Measurements from ENCODE around the gene IMPG1. TPM values are rescaled to one million over a fixed set of nuclear protein-coding genes. Genes with fewer than 3 reads are reported as not detected.

The IMPG1 gene
- total RNA-seq, 1 experiment from 2014 or later = not detected

DNA sequence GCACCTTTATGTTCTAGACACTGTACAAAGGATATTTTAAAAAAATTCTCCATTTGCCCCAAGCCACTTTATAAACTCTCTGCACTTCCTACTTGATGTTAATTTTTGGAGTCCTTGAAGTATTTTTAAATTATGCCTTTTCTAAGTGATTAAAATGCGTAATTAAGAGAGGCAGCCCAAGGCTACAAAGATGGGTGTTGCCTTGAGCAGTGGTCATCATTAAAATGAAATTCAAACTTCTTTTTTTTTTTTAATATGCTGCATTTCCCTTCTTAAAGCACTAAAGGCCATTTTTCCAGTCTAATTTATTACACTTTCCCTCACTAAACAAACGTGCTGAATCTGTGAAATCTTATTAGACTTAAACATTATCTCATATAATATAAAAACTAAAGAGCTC lies 102.4 kb downstream of the IMPG1 start:
- no peaks in the 10 kb centered on the region for H3K79me1 ChIP-seq (ENCODE audit: insufficient read depth, low read depth, low read length, poor library complexity, severe bottlenecking)
- H2AFZ ChIP-seq (ENCODE audit: low read length) = no peak overlapping the region
- no peak overlapping the region for H2AK5ac ChIP-seq (ENCODE audit: insufficient read length, low read length)
- no peak overlapping the region for H3K9ac ChIP-seq (ENCODE audit: extremely low read depth, insufficient read length, low read length)
- H3K18ac ChIP-seq (ENCODE audit: insufficient read length, low read depth, low read length) = no peak overlapping the region
- no peak overlapping the region for H3K23ac ChIP-seq (ENCODE audit: insufficient read length, low read depth, low read length)
- H3K23me2 ChIP-seq (ENCODE audit: insufficient read length, low read depth, low read length, poor library complexity, severe bottlenecking) = no peaks in the 10 kb centered on the region
- WGBS (ENCODE audit: extremely low coverage, insufficient read length, low lambda C conversion rate) = 100% methylated on average over 1 of the region's 2 CpGs
- Mint-ChIP-seq H3K4me3 (no peak overlapping the region), H3K27ac (no peak overlapping the region), H3K9me3 (no peaks in the 10 kb centered on the region; a peak in 1 of 5 replicates), H3K27me3 (ENCODE audit: low read depth) (no peaks in the 10 kb centered on the region; the same call in 1 of the 2 replicates), H3K36me3 (ENCODE audit: insufficient read depth in 1 of 3, low read depth in 3 of 3) (no peaks in the 10 kb centered on the region), H3K4me1 (no peaks in the 10 kb centered on the region)
- H2BK5ac ChIP-seq (ENCODE audit: insufficient read length, low read length) = no peak overlapping the region
- H3K9me3 ChIP-seq (ENCODE audit: control insufficient read depth, low read depth, low read length) = no peaks in the 10 kb centered on the region
- no peak overlapping the region for H2BK120ac ChIP-seq (ENCODE audit: low read depth, low read length, poor library complexity, severe bottlenecking)
- H4K5ac ChIP-seq (ENCODE audit: insufficient read length, low read depth, low read length) = no peak overlapping the region
- no peak for DNase-seq
- TF ChIP-seq, protein P1, sequence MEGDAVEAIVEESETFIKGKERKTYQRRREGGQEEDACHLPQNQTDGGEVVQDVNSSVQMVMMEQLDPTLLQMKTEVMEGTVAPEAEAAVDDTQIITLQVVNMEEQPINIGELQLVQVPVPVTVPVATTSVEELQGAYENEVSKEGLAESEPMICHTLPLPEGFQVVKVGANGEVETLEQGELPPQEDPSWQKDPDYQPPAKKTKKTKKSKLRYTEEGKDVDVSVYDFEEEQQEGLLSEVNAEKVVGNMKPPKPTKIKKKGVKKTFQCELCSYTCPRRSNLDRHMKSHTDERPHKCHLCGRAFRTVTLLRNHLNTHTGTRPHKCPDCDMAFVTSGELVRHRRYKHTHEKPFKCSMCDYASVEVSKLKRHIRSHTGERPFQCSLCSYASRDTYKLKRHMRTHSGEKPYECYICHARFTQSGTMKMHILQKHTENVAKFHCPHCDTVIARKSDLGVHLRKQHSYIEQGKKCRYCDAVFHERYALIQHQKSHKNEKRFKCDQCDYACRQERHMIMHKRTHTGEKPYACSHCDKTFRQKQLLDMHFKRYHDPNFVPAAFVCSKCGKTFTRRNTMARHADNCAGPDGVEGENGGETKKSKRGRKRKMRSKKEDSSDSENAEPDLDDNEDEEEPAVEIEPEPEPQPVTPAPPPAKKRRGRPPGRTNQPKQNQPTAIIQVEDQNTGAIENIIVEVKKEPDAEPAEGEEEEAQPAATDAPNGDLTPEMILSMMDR (conservative IDR thresholded peaks at IDR 0.05) = no peak
- H3T11ph ChIP-seq (ENCODE audit: low read length) = no peak overlapping the region
- H3K56ac ChIP-seq (ENCODE audit: insufficient read length, low read depth, low read length) = no peak overlapping the region
- no peaks in the 10 kb centered on the region for H4K20me1 ChIP-seq (ENCODE audit: control insufficient read depth, insufficient read depth, insufficient read length)
- no peak overlapping the region for H3K4ac ChIP-seq (ENCODE audit: low read depth, low read length)
- no peak overlapping the region for H2BK15ac ChIP-seq (ENCODE audit: low read depth, low read length)
- no peak overlapping the region for H4K91ac ChIP-seq (ENCODE audit: insufficient read length, low read depth, low read length)
- no peak overlapping the region for H3K27ac ChIP-seq (ENCODE audit: insufficient read length, low read depth, low read length)
- H3K4me1 ChIP-seq (ENCODE audit: insufficient read depth, low read length) = no peaks in the 10 kb centered on the region
- no peak overlapping the region for H2BK20ac ChIP-seq (ENCODE audit: low read depth, low read length, poor library complexity, severe bottlenecking)
- H3K79me2 ChIP-seq (ENCODE audit: insufficient read depth, low read length) = no peaks in the 10 kb centered on the region
- no peak overlapping the region for H2BK12ac ChIP-seq (ENCODE audit: insufficient read length, low read depth, low read length)
- H3K14ac ChIP-seq (ENCODE audit: insufficient read depth, low read length) = no peak overlapping the region
- no peak overlapping the region for H4K8ac ChIP-seq (replicated peaks; ENCODE audit: insufficient read length, low read depth, low read length)
- no peaks in the 10 kb centered on the region for H3K27me3 ChIP-seq (ENCODE audit: insufficient read depth, low read length)
- H3K4me2 ChIP-seq (ENCODE audit: insufficient read depth, insufficient read length, low read length) = no peak overlapping the region
